Astrocyte of the spinal cord (primary cell): Measurements from ENCODE around the gene CILP.

Experiments
- DNase-seq: peaks from one replicate; pipeline ENCODE4 v3.0.0; 2011; ENCODE audit warnings: low read depth, low spot score
- H3K4me3 ChIP-seq: 2 replicates; pipeline ENCODE4 v1.5.1; 2011; ENCODE audit warnings: low read depth, mild to moderate bottlenecking, low read length, moderate library complexity
- CTCF ChIP-seq: IDR thresholded peaks from 2 replicates; pipeline ENCODE4 v1.5.1; 2012; ENCODE audit warnings: low read depth, mild to moderate bottlenecking, low read length, inconsistent platforms
- in situ Hi-C: cut with HindIII; loops from 2 replicates; pipeline ENCODE4 v1.10.0; 2017; ENCODE audit warnings: low sequenced_read_pairs

Gene CILP

GRCh38 chr15:65214010-65214409, 2.7 kb upstream of the CILP start:
- in situ Hi-C loops = no loop called here
- no peak for TF ChIP-seq CTCF
- H3K4me3 ChIP-seq = no peak overlapping the region
- no peak for DNase-seq

DNA sequence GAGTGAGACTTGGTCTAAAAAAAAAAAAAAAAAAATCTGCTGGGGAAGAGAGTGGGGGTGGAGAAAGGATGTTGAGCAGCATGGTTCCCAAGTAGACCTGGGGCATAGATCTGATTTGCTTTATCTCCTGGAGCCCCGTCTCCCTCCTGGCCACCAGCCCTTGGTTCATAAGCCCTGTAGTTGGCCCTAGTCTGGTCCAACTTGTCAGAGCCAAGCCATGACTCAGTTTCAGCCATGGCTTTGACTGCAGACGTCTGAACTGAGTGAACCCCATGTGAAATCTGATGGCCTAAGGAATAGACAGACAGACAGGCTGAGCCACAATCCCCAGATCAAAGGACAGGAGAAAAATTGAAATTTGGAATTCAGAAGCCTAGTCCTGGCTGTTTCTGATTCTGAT, 2.0 kb upstream of the CILP start:
- in situ Hi-C loops = no loop called here
- DNase-seq = no peak
- no peak for TF ChIP-seq CTCF
- H3K4me3 ChIP-seq = no peak overlapping the region

GRCh38 chr15:65212097-65212496, 824 bp upstream of the CILP start:
- peak; percentile 52 for TF ChIP-seq CTCF
- H3K4me3 ChIP-seq = no peak overlapping the region
- in situ Hi-C loops = no loop called here
- DNase-seq = no peak

DNA sequence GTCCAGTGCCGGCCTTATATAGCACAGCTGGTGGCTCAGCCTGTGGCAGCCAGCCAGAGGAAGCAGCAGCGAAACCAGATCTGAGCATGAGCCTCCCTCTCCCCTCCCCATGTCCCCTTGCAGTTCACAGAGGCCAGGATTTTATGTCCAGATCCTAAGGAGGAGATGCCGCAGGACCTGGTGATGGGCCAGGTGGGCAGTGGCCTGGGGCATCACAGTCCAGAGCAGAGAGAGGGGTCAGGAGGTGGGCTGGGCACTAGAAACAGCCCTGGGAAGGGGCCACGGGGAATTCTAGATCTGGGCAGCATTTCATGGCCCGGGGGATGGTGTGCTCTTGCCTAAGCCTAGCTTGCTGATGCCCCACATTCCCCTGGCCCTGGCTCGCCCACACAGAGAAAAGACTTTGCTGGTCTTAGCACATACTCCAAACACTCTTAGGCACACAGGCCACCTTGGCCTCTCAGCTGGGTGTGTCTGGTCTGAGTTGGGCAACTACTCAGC, 259 bp upstream of the CILP start:
- DNase-seq = peak; percentile 66
- H3K4me3 ChIP-seq = no peak overlapping the region
- in situ Hi-C loops = no loop called here
- TF ChIP-seq CTCF = no peak

GRCh38 chr15:65209701-65210643, 1.3 kb downstream of the CILP start:
- no peak overlapping the region for H3K4me3 ChIP-seq
- TF ChIP-seq CTCF = no peak
- in situ Hi-C loops = no loop called here
- DNase-seq = no peak

DNA sequence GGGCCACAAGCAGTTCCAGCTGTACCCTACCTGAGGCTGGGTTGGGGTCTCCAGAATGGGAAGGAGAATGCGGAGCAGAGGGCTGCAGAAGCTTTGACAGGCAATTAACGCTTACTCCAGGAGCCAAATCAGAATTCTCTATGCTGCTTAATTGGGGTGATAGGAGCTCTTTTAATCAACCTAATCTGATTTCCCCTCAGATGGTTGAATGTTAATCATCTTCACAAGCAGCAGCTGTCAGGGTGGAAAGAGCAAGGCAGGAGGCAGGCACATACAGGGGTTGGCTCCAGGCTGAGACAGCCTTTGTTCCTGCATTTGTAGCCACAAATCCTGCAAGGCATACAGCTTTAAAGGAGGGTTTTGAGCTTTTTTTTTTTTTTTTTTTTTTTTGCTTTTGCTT, 2.6 kb downstream of the CILP start:
- no peak for DNase-seq
- no peak overlapping the region for H3K4me3 ChIP-seq
- in situ Hi-C loops = no loop called here
- no peak for TF ChIP-seq CTCF
